PC-3 (cell line): ENCODE data around the gene PTPN18. TPM values are rescaled to one million over a fixed set of nuclear protein-coding genes. Genes with fewer than 3 reads are reported as not detected.

Experiments
- ATAC-seq: fragments of 200-7000 bp; cut with Tn5 transposase; 2 replicates; pipeline ENCODE4 v1.9.1; 2020; ENCODE audit warnings: mild to moderate bottlenecking, moderate library complexity
- BruUV-seq: library from RNA; stranded (reverse); fragments of 400-500 nt; replicated peaks from 2 replicates; lab custom pipeline; 2021; lab: Mats Ljungman, UMichigan
- CTCF ChIA-PET: fragments of 300-600 bp; sonication (Branson Sonifier 250); formaldehyde crosslinking; loops from one replicate; lab custom pipeline; 2022; ENCODE audit warnings: antibody characterized with exemption; lab: Charles Lee
- POLR2A ChIA-PET: fragments of 300-600 bp; sonication (Branson Sonifier 250); formaldehyde crosslinking; loops from one replicate; lab custom pipeline; 2022; ENCODE audit warnings: antibody characterized with exemption; ENCODE audit not compliant: unreplicated experiment; lab: Charles Lee
- DNase-seq: peaks from one replicate; pipeline ENCODE4 v3.0.0-alpha.2; 2015
- H2AFZ ChIP-seq: fragments of 300-600 bp; sonication (generic); 2 replicates; pipeline ENCODE4 v1.6.0; 2016; ENCODE audit warnings: antibody characterized with exemption, low read length
- H3F3A ChIP-seq: fragments of 300-600 bp; sonication (generic); one replicate; pipeline ENCODE4 v1.6.0; 2017; ENCODE audit warnings: antibody characterized with exemption, low read length, control low read depth, mild to moderate bottlenecking; ENCODE audit not compliant: unreplicated experiment
- H3K27ac ChIP-seq: fragments of 300-600 bp; sonication (generic); 2 replicates; pipeline ENCODE4 v1.5.1; 2016; ENCODE audit warnings: mild to moderate bottlenecking, low read length
- H3K27me3 ChIP-seq: fragments of 300-600 bp; sonication (generic); 2 replicates; pipeline ENCODE4 v1.6.1; 2016; ENCODE audit warnings: low read length, mixed read lengths
- H3K36me3 ChIP-seq: fragments of 300-600 bp; sonication (generic); 2 replicates; pipeline ENCODE4 v1.6.1; 2016; ENCODE audit warnings: low read depth, mixed run types, low read length, mixed read lengths
- H3K4me1 ChIP-seq: fragments of 300-600 bp; sonication (generic); 2 replicates; pipeline ENCODE4 v1.5.1; 2016; ENCODE audit warnings: low read length; ENCODE audit not compliant: insufficient read depth
- H3K4me2 ChIP-seq: fragments of 300-600 bp; sonication (generic); 2 replicates; pipeline ENCODE4 v1.6.0; 2016; ENCODE audit warnings: low read length
- H3K4me3 ChIP-seq: fragments of 300-600 bp; sonication (generic); 2 replicates; pipeline ENCODE4 v1.5.1; 2016; ENCODE audit warnings: mild to moderate bottlenecking, low read length, mixed read lengths
- H3K79me2 ChIP-seq: fragments of 300-600 bp; sonication (generic); 2 replicates; pipeline ENCODE4 v1.6.1; 2017; ENCODE audit warnings: low read length, mixed read lengths
- H3K9ac ChIP-seq: fragments of 300-600 bp; sonication (generic); 2 replicates; pipeline ENCODE4 v1.6.0; 2016; ENCODE audit warnings: mild to moderate bottlenecking, low read length
- H3K9me2 ChIP-seq: fragments of 300-600 bp; sonication (generic); replicated peaks from 2 replicates; pipeline ENCODE4 v1.6.1; 2016; ENCODE audit warnings: mixed run types, low read length, mixed read lengths
- H3K9me3 ChIP-seq: fragments of 300-600 bp; sonication (generic); 2 replicates; pipeline ENCODE4 v1.6.1; 2016; ENCODE audit warnings: low read length, mixed read lengths
- H4K20me1 ChIP-seq: fragments of 300-600 bp; sonication (generic); 2 replicates; pipeline ENCODE4 v1.6.1; 2016; ENCODE audit warnings: low read length, mixed read lengths
- EZH2 ChIP-seq: fragments of 300-600 bp; sonication (generic); IDR thresholded peaks from one replicate; pipeline ENCODE4 v1.6.1; 2017; ENCODE audit warnings: antibody characterized with exemption, mild to moderate bottlenecking, low read length; ENCODE audit not compliant: unreplicated experiment
- EZH2phosphoT487 ChIP-seq: fragments of 300-600 bp; sonication (generic); IDR thresholded peaks from 2 replicates; pipeline ENCODE4 v1.6.1; 2018; ENCODE audit warnings: mild to moderate bottlenecking, antibody characterized with exemption, low read length, borderline replicate concordance
- intact Hi-C: fragments of 100-400 bp; cut with micrococcal nuclease; formaldehyde crosslinking; loops from 2 replicates; pipeline ENCODE4 v1.9.0; 2023
- total RNA-seq: library from RNA; depleted of rRNA; stranded (reverse); fragments of >200 nt; gene quantifications from 2 replicates; pipeline ENCODE4 v1.2.3, GENCODE V29; 2014
- TF ChIP-seq, protein P1 (sequence below): fragments of 300-600 bp; sonication (generic); conservative IDR thresholded peaks from 2 replicates; pipeline ENCODE4 v1.5.1; 2017; ENCODE audit warnings: antibody characterized with exemption, low read depth, mild to moderate bottlenecking, low read length

Gene PTPN18
- total RNA-seq, 1 experiment from 2014 or later = 27.1 TPM

DNA sequence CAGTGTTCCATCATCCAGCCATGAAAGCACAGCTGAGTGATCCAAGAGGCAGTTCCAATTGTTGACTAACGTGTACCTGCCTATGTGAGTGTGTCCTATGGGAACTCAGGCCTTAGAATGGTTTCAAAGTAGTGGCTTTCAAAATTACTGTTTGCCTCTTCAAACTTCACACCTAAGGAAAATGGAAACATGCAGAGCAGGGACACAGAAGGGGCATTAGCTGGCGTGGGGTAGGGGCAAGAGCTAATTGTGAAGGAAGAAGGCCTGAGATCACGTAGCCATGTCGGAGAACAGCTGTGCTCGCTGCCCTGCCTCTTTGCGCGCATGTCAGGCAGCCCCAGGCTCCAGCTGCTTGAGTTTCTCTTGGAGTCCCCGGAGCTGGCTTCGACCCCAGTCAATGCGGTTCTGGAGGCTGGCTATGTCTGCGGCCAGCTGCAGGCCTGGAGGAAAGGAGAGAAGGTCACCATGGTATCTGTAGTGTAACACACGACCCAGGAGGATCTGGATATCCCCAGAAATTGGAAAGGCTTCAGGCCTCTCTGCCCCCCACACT, 17.0 kb upstream of the PTPN18 start:
- Histone ChIP-seq H3K9me3 (no peaks in the 10 kb centered on the region), H3K4me3 (no peak overlapping the region), H3K79me2 (peaks cover 11% of the 10 kb centered on the region), H3K27ac (no peak overlapping the region), H3K36me3 (peaks cover 4% of the 10 kb centered on the region; the same call in 1 of the 2 replicates), H3F3A (no peaks in the 10 kb centered on the region), H3K9me2 (no peaks in the 10 kb centered on the region), H3K9ac (no peak overlapping the region), H3K4me2 (no peak overlapping the region), H3K4me1 (peaks cover 12% of the 10 kb centered on the region), H4K20me1 (0 out of 2 replicates have a peak, but pooled peaks cover 3% of the 10 kb centered on the region), H3K27me3 (no peaks in the 10 kb centered on the region), H2AFZ (no peak overlapping the region)
- TF ChIP-seq, protein P1, sequence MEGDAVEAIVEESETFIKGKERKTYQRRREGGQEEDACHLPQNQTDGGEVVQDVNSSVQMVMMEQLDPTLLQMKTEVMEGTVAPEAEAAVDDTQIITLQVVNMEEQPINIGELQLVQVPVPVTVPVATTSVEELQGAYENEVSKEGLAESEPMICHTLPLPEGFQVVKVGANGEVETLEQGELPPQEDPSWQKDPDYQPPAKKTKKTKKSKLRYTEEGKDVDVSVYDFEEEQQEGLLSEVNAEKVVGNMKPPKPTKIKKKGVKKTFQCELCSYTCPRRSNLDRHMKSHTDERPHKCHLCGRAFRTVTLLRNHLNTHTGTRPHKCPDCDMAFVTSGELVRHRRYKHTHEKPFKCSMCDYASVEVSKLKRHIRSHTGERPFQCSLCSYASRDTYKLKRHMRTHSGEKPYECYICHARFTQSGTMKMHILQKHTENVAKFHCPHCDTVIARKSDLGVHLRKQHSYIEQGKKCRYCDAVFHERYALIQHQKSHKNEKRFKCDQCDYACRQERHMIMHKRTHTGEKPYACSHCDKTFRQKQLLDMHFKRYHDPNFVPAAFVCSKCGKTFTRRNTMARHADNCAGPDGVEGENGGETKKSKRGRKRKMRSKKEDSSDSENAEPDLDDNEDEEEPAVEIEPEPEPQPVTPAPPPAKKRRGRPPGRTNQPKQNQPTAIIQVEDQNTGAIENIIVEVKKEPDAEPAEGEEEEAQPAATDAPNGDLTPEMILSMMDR = no peak
- TF ChIP-seq EZH2phosphoT487 (no peak), EZH2 (no peak)
- no peak for DNase-seq
- BruUV-seq = no TSS peak
- ChIA-PET POLR2A (no interaction called here), CTCF (no interaction called here)
- intact Hi-C loops = no loop called here
- ATAC-seq = no peak

- Histone ChIP-seq H3K27me3 (no peaks in the 10 kb centered on the region), H3K4me1 (peaks cover 12% of the 10 kb centered on the region), H3K36me3 (peaks cover 13% of the 10 kb centered on the region), H3K9me3 (no peaks in the 10 kb centered on the region), H2AFZ (no peak overlapping the region), H3K9me2 (no peaks in the 10 kb centered on the region), H3K79me2 (peaks cover 24% of the 10 kb centered on the region), H3K4me3 (no peak overlapping the region), H4K20me1 (peaks cover 10% of the 10 kb centered on the region; the same call in 1 of the 2 replicates), H3K27ac (no peak overlapping the region), H3K9ac (no peak overlapping the region), H3K4me2 (no peak overlapping the region), H3F3A (no peaks in the 10 kb centered on the region)
- TF ChIP-seq EZH2phosphoT487 = no peak
- no peak for TF ChIP-seq EZH2
- TF ChIP-seq, protein P1 = no peak
- BruUV-seq = no TSS peak
- ATAC-seq (no peak), DNase-seq (no peak)
- ChIA-PET POLR2A (no interaction called here), CTCF (no interaction called here)
- intact Hi-C loops = no loop called here
Observed at GRCh38 chr2:130339885-130340745, 15.7 kb upstream of the PTPN18 start.
